Subcutaneous adipose tissue (tissue), 4 donors: ENCODE measurements around the gene ENPP3. TPM values are rescaled to one million over a fixed set of nuclear protein-coding genes. Genes with fewer than 3 reads are reported as not detected.

Experiments
- total RNA-seq, 4 donors: library from RNA; depleted of rRNA; stranded (reverse); fragments of >200 nt; gene quantifications; one replicate each; pipeline ENCODE4 v1.1.0, GENCODE V29; 2016
- TF ChIP-seq, protein P1 (sequence below): fragments of 450-650 bp; IDR thresholded peaks from one replicate; pipeline ENCODE4 v1.5.1; 2016; ENCODE audit warnings: low read depth, mild to moderate bottlenecking, control low read depth, antibody characterized with exemption, moderate library complexity

Gene ENPP3
- total RNA-seq, 4 donors from 2014 or later: 0.33 to 1.3 (median 0.80) TPM

DNA sequence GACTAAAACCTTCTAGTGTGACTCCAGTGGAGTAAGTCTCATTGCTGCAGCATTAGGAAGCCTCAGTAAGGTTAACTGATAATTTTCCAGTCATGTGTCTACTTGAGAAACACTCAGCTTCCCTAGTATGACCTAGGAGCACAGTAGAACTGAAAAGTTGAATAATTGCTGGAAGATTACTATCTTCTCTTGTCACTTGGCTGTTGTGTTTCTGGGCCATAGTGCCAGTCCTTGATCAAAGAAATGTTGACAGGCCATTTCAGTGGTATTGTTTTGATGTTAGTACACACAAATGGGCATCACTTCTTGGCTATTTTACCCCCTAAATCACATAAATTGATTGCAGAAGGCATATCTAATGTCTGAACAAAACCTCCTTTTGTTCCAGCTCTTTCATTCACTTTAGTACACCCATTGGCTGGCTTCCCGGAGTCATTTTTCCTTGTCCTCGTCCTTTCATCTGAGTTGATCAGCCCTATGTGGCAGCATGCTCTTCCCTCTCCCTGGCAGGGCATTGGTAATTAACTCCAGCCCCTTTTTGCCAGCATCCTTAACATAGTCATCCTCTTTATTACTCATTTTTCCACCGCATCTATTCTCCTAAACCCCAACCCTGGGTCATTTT is 6.0 kb downstream of the ENPP3 start:
- TF ChIP-seq, protein P1, sequence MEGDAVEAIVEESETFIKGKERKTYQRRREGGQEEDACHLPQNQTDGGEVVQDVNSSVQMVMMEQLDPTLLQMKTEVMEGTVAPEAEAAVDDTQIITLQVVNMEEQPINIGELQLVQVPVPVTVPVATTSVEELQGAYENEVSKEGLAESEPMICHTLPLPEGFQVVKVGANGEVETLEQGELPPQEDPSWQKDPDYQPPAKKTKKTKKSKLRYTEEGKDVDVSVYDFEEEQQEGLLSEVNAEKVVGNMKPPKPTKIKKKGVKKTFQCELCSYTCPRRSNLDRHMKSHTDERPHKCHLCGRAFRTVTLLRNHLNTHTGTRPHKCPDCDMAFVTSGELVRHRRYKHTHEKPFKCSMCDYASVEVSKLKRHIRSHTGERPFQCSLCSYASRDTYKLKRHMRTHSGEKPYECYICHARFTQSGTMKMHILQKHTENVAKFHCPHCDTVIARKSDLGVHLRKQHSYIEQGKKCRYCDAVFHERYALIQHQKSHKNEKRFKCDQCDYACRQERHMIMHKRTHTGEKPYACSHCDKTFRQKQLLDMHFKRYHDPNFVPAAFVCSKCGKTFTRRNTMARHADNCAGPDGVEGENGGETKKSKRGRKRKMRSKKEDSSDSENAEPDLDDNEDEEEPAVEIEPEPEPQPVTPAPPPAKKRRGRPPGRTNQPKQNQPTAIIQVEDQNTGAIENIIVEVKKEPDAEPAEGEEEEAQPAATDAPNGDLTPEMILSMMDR: no peak

DNA sequence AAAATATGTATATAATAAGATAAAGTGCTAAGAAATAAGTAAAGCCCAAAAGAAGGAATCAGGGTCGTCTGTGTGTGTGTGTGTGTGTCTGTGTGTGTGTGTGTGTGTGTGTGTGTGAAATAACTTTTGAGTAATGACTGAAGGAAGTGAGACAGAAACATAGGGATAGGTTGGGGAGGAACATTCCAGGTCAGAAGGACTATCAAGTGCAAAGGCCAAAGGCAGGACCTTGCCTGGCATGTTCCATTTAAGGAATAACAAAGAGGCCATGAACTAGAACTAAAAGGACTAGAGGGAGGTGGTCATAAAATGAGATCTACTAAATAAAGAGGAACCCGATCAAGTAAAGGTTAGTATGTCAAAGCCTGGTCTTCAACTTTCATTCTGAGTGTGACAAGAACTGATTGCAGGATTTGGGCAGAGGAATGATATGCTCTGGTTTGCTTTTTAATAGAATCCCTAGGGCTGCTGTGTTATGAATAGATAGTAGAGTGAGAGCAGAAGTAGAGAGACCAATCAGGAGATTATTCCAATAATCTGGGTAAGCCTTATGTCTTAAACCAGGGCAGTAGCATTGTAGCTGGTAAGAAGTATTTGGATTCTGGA is 6.9 kb downstream of the ENPP3 start:
- TF ChIP-seq, protein P1: no peak

DNA sequence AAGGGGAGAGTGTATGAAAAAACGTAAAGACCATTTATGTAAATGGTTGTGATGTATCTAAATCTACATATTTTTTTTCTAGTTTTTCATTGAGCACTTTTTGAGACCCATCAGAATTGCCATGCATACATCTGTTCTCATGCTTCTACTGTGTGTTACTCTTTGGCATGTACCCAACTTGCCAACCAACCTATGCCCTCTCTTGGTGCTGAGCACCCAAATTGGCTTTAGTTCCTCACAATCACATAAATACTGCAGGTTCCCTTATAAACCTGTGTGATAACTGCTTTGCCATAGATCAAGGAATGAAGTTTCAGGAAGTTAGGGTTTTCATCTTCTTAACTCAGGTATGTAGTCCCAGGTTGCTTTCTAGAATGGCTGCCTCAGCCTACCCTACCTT is 7.8 kb downstream of the ENPP3 start:
- TF ChIP-seq, protein P1: no peak

DNA sequence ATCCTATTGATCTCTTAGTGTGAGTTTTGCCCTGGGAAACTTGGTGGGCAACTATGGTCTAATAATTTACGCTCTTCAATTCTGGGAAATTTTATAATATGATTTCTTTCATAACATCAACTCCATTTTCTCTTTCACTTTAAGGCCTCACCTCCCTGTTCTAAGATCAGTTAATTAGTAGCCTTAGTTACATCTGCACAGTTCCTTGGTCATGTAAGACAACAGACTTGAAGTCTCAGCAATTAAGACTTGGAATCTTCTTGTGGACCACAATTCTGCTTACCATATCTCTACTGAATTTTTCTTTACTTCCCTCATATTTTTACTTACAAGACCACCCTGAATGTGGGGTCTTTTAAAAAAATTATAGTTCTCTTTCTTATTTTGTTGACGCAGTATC is 8.7 kb downstream of the ENPP3 start:
- TF ChIP-seq, protein P1: no peak

DNA sequence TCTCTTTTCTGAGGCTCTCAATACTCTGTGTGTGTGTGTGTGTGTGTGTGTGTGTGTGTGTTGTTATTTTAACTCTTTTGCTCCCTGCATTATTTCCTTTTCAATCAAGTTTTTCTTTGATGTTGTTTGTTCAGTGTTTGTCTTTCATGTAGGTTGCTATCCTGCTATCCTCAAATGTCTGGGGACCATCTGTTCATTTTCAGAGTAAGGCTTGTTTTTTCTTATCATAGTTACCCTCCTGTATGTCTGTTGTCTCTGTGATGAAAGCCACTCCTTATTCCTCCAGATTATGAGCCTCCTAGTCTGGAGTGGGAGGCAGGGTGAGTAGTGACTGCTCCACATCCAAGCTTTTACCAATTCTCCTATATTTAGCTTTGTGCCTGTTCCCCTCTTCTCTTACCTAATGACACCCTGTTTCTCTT is 9.2 kb downstream of the ENPP3 start:
- TF ChIP-seq, protein P1: no peak

DNA sequence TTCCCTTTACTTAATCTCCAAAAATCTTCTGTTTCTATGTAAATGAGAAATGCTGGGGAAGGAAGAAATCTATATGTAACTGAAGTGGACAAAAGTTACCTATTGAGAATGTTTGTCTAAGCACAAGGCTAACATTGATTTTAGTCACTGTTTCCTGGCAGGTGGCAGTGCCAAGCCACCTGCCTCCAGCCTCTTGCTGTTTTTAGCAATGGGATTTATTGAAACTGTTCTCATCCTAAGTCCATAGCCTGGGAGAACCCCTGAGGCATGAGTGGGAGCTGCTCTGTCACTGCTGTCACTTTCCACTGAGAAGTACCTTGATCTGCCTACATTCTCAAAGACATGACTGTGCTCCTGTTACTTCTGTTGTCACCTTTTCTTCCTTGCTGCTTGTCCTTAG is 14.7 kb downstream of the ENPP3 start:
- TF ChIP-seq, protein P1: no peak

DNA sequence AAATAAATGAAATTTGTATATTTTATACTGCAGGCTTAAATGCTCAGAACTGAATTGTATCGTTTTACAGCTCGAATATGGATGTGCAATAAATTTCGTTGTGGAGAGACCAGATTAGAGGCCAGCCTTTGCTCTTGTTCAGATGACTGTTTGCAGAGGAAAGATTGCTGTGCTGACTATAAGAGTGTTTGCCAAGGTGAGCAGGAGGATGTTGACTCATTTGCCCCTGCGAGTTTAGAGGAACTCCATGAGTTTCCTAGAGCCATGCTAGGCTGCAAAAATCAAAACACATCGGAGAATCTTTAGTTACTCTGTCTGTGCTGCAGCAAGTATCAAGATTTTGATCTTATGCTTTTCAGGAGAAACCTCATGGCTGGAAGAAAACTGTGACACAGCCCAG is 15.4 kb downstream of the ENPP3 start:
- TF ChIP-seq, protein P1: no peak
